OCI-LY1 (cell line): ENCODE measurements around the gene ZNF185.
A peak's percentile ranks its signal among the peaks of the same experiment; 100 is the strongest.

Experiments
- H2AFZ ChIP-seq: fragments of 200-600 bp; sonication (generic), shearing (Covaris generic); 2 replicates; pipeline ENCODE4 v1.6.0; 2014; ENCODE audit warnings: antibody characterized with exemption, mild to moderate bottlenecking, low read length
- H3F3A ChIP-seq: fragments of 200-600 bp; sonication (generic), shearing (Covaris generic); 2 replicates; pipeline ENCODE4 v1.6.0; 2014; ENCODE audit warnings: mild to moderate bottlenecking, antibody characterized with exemption, low read length, moderate library complexity; ENCODE audit not compliant: insufficient read depth
- H3K27ac ChIP-seq: fragments of 200-600 bp; sonication (generic); 2 replicates; pipeline ENCODE4 v1.5.1; 2014; ENCODE audit warnings: low read length, mixed run types, mild to moderate bottlenecking, low read depth; ENCODE audit not compliant: poor library complexity, severe bottlenecking
- H3K27me3 ChIP-seq: fragments of 200-600 bp; sonication (generic); 2 replicates; pipeline ENCODE4 v1.6.0; 2014; ENCODE audit warnings: antibody characterized with exemption, mild to moderate bottlenecking, low read length, moderate library complexity; ENCODE audit not compliant: insufficient read depth
- H3K36me3 ChIP-seq: fragments of 200-600 bp; sonication (generic); 2 replicates; pipeline ENCODE4 v1.6.1; 2014; ENCODE audit warnings: mild to moderate bottlenecking, antibody characterized with exemption, low read length, moderate library complexity, mixed read lengths; ENCODE audit not compliant: insufficient read depth
- H3K4me1 ChIP-seq: fragments of 200-600 bp; sonication (generic); 2 replicates; pipeline ENCODE4 v1.5.1; 2014; ENCODE audit warnings: mild to moderate bottlenecking, low read length, moderate library complexity; ENCODE audit not compliant: insufficient read depth, severe bottlenecking
- H3K4me2 ChIP-seq: fragments of 200-600 bp; sonication (generic), shearing (Covaris generic); 2 replicates; pipeline ENCODE4 v1.6.1; 2014; ENCODE audit warnings: low read length
- H3K4me3 ChIP-seq: fragments of 200-600 bp; sonication (generic); 2 replicates; pipeline ENCODE4 v1.5.1; 2014; ENCODE audit warnings: low read length, low read depth, mild to moderate bottlenecking, mixed read lengths; ENCODE audit not compliant: poor library complexity, severe bottlenecking
- H3K79me2 ChIP-seq: fragments of 200-600 bp; shearing (Covaris generic); 2 replicates; pipeline ENCODE4 v1.6.1; 2016; ENCODE audit warnings: mixed run types, low read length, mixed read lengths; ENCODE audit not compliant: insufficient read depth
- H3K9ac ChIP-seq: fragments of 200-600 bp; sonication (generic), shearing (Covaris generic); 2 replicates; pipeline ENCODE4 v1.6.1; 2014; ENCODE audit warnings: mild to moderate bottlenecking, low read length, mixed read lengths
- H3K9me2 ChIP-seq: fragments of 200-600 bp; sonication (generic), shearing (Covaris generic); 2 replicates; pipeline ENCODE4 v1.6.1; 2014; ENCODE audit warnings: low read depth, mild to moderate bottlenecking, low read length, mixed read lengths
- H3K9me3 ChIP-seq: fragments of 200-600 bp; shearing (Covaris generic); 2 replicates; pipeline ENCODE4 v1.6.1; 2014; ENCODE audit warnings: low read length, mixed read lengths
- H4K20me1 ChIP-seq: fragments of 200-600 bp; sonication (generic), shearing (Covaris generic); 2 replicates; pipeline ENCODE4 v1.6.0; 2016; ENCODE audit warnings: mild to moderate bottlenecking, low read length; ENCODE audit not compliant: insufficient read depth
- CTCF ChIP-seq: fragments of 200-600 bp; sonication (generic), shearing (Covaris generic); IDR thresholded peaks from 2 replicates; pipeline ENCODE4 v1.5.1; 2017; ENCODE audit warnings: mild to moderate bottlenecking, antibody characterized with exemption, low read length, moderate library complexity, mixed read lengths
- EZH2 ChIP-seq: fragments of 200-600 bp; sonication (generic), shearing (Covaris generic); IDR thresholded peaks from 2 replicates; pipeline ENCODE4 v1.8.0; 2017; ENCODE audit warnings: borderline replicate concordance, mixed run types, mild to moderate bottlenecking, antibody characterized with exemption, low read length, moderate library complexity, mixed read lengths

ZNF185 gene

GRCh38 chrX:152912106-152912505 is 14.2 kb downstream of the ZNF185 start:
- Histone ChIP-seq H3K9me3 (no peaks in the 10 kb centered on the region), H3K27ac (no peak overlapping the region), H3K36me3 (no peaks in the 10 kb centered on the region), H3K4me3 (no peak overlapping the region), H3K9ac (no peak overlapping the region), H4K20me1 (no peaks in the 10 kb centered on the region), H3K4me1 (no peaks in the 10 kb centered on the region), H3K4me2 (no peak overlapping the region), H3K79me2 (no peaks in the 10 kb centered on the region), H2AFZ (no peak overlapping the region), H3K9me2 (no peaks in the 10 kb centered on the region), H3K27me3 (no peaks in the 10 kb centered on the region), H3F3A (no peaks in the 10 kb centered on the region)
- TF ChIP-seq CTCF (peak; percentile 21; the same call in 1 of the 2 replicates), EZH2 (no peak)

- Histone ChIP-seq H3K36me3 (no peaks in the 10 kb centered on the region), H2AFZ (no peak overlapping the region), H3K27me3 (no peaks in the 10 kb centered on the region), H3K9me3 (no peaks in the 10 kb centered on the region), H3K4me1 (no peaks in the 10 kb centered on the region), H3K4me2 (no peak overlapping the region), H3K27ac (no peak overlapping the region), H3K9ac (no peak overlapping the region), H4K20me1 (no peaks in the 10 kb centered on the region), H3K79me2 (no peaks in the 10 kb centered on the region), H3F3A (no peaks in the 10 kb centered on the region), H3K9me2 (no peaks in the 10 kb centered on the region), H3K4me3 (no peak overlapping the region)
- TF ChIP-seq CTCF: no peak
Measured at GRCh38 chrX:152912641-152913040, 14.8 kb downstream of the ZNF185 start.

GRCh38 chrX:152913346-152913745 is 15.5 kb downstream of the ZNF185 start:
- H2AFZ ChIP-seq: no peak overlapping the region
- H3K9me3 ChIP-seq: no peaks in the 10 kb centered on the region
- no peak overlapping the region for H3K4me2 ChIP-seq
- no peak overlapping the region for H3K4me3 ChIP-seq
- H3K9me2 ChIP-seq: no peaks in the 10 kb centered on the region
- no peaks in the 10 kb centered on the region for H3K79me2 ChIP-seq
- no peaks in the 10 kb centered on the region for H3K36me3 ChIP-seq
- TF ChIP-seq EZH2 (no peak), CTCF (no peak)
- peaks cover 7% of the 10 kb centered on the region for H3K4me1 ChIP-seq
- H3K27me3 ChIP-seq: no peaks in the 10 kb centered on the region
- H3K9ac ChIP-seq: no peak overlapping the region
- no peak overlapping the region for H3K27ac ChIP-seq
- no peaks in the 10 kb centered on the region for H3F3A ChIP-seq
- no peaks in the 10 kb centered on the region for H4K20me1 ChIP-seq
